ENCODE data around the gene HLF. TPM values are rescaled to one million over a fixed set of nuclear protein-coding genes. Genes with fewer than 3 reads are reported as not detected.

Gene HLF
- polyA plus RNA-seq, 3 donors: not detected

GRCh38 chr17:55340176-55340575 lies 75.4 kb downstream of the HLF start:
- no peak for DNase-seq
- TF ChIP-seq CTCF (IDR thresholded peaks at IDR 0.05): no peak

GRCh38 chr17:55340686-55341085 lies 75.9 kb downstream of the HLF start:
- H3K36me3 Mint-ChIP-seq: no peaks in the 10 kb centered on the region
- H3K9ac ChIP-seq (ENCODE audit: insufficient read depth, low read length, poor library complexity, severe bottlenecking): no peak overlapping the region
- WGBS (ENCODE audit: insufficient coverage): no CpG with 5 or more reads among the region's 3 CpGs
- H3K4me3 ChIP-seq (replicated peaks in 1 of 3; ENCODE audit: low read depth in 2 of 3, low read length in 3 of 3): no peak overlapping the region
- H3K4me1 ChIP-seq (ENCODE audit: control insufficient read depth in 1 of 2, insufficient read depth in 2 of 2, low read length in 2 of 2): no peaks in the 10 kb centered on the region
- H3K79me2 ChIP-seq (ENCODE audit: insufficient read depth, low read length): no peaks in the 10 kb centered on the region
- no peaks in the 10 kb centered on the region for H3K9me3 ChIP-seq (replicated peaks in 1 of 2; ENCODE audit: control insufficient read depth in 1 of 2, insufficient read depth in 1 of 2, low read length in 2 of 2)
- H3K27ac ChIP-seq (ENCODE audit: low read depth in 1 of 2, low read length in 2 of 2): no peak overlapping the region
- no peaks in the 10 kb centered on the region for H3K4me1 Mint-ChIP-seq
- no peak overlapping the region for H3K4me3 Mint-ChIP-seq
- no peak for DNase-seq
- no peak overlapping the region for H3K4me2 ChIP-seq (replicated peaks; ENCODE audit: extremely low read depth, low read length, poor library complexity, severe bottlenecking)
- no peak overlapping the region for H2AFZ ChIP-seq (ENCODE audit: insufficient read depth, low read depth, low read length, poor library complexity, severe bottlenecking)
- no peaks in the 10 kb centered on the region for H4K20me1 ChIP-seq (ENCODE audit: insufficient read depth, low read length)
- H3K27me3 Mint-ChIP-seq (ENCODE audit: low read depth in 3 of 3): peaks cover 0 to 4% (median 2%) of the 10 kb centered on the region in 3 donors
- intact Hi-C loops (cut with micrococcal nuclease): no loop called here
- H3K27me3 ChIP-seq (ENCODE audit: control insufficient read depth in 2 of 2, insufficient read depth in 2 of 2, low read length in 2 of 2): no peaks in the 10 kb centered on the region
- H3K36me3 ChIP-seq (replicated peaks in 1 of 2; ENCODE audit: control insufficient read depth in 1 of 2, insufficient read depth in 2 of 2, low read length in 2 of 2): no peaks in the 10 kb centered on the region
- H3K27ac Mint-ChIP-seq: no peak overlapping the region
- TF ChIP-seq CTCF (IDR thresholded peaks at IDR 0.05): no peak
- H3K9me3 Mint-ChIP-seq: peaks cover 0 to 3% (median 0%) of the 10 kb centered on the region in 7 donors

More at GRCh38 chr17:55340176-55340575, 75.4 kb downstream of the HLF start:
- H3K27me3 Mint-ChIP-seq (ENCODE audit: low read depth in 3 of 3): peaks cover 0 to 4% (median 2%) of the 10 kb centered on the region in 3 donors
- Histone ChIP-seq H3K36me3 (replicated peaks in 1 of 2; ENCODE audit: control insufficient read depth in 1 of 2, insufficient read depth in 2 of 2, low read length in 2 of 2) (no peaks in the 10 kb centered on the region), H2AFZ (ENCODE audit: insufficient read depth, low read depth, low read length, poor library complexity, severe bottlenecking) (no peak overlapping the region), H3K4me2 (replicated peaks; ENCODE audit: extremely low read depth, low read length, poor library complexity, severe bottlenecking) (no peak overlapping the region), H3K9ac (ENCODE audit: insufficient read depth, low read length, poor library complexity, severe bottlenecking) (no peak overlapping the region), H3K27me3 (ENCODE audit: control insufficient read depth in 2 of 2, insufficient read depth in 2 of 2, low read length in 2 of 2) (no peaks in the 10 kb centered on the region), H3K4me3 (replicated peaks in 1 of 3; ENCODE audit: low read depth in 2 of 3, low read length in 3 of 3) (no peak overlapping the region), H3K79me2 (ENCODE audit: insufficient read depth, low read length) (no peaks in the 10 kb centered on the region), H3K27ac (ENCODE audit: low read depth in 1 of 2, low read length in 2 of 2) (no peak overlapping the region), H3K9me3 (replicated peaks in 1 of 2; ENCODE audit: control insufficient read depth in 1 of 2, insufficient read depth in 1 of 2, low read length in 2 of 2) (no peaks in the 10 kb centered on the region), H3K4me1 (ENCODE audit: control insufficient read depth in 1 of 2, insufficient read depth in 2 of 2, low read length in 2 of 2) (no peaks in the 10 kb centered on the region), H4K20me1 (ENCODE audit: insufficient read depth, low read length) (no peaks in the 10 kb centered on the region)
- 89% methylated on average over 2 of the region's 3 CpGs for WGBS (ENCODE audit: insufficient coverage)
- H3K4me1 Mint-ChIP-seq: no peaks in the 10 kb centered on the region
- H3K9me3 Mint-ChIP-seq: peaks cover 0 to 3% (median 0%) of the 10 kb centered on the region in 7 donors
- no peak overlapping the region for H3K27ac Mint-ChIP-seq
- H3K4me3 Mint-ChIP-seq: no peak overlapping the region
- no peaks in the 10 kb centered on the region for H3K36me3 Mint-ChIP-seq
- intact Hi-C loops (cut with micrococcal nuclease): no loop called here

Measured in CD14-positive monocyte (primary cell).